ENCODE results near the gene HS3ST5. TPM values are rescaled to one million over a fixed set of nuclear protein-coding genes. Genes with fewer than 3 reads are reported as not detected.
"Not testable (repeated sequence)": the region's sequence is repeated elsewhere in the genome, so short reads cannot be mapped to it uniquely, and the experiment has no call there.

The HS3ST5 gene
- total and polyA plus RNA-seq, 10 donors = not detected

GRCh38 chr6:114220241-114220640, 122.6 kb downstream of the HS3ST5 start:
- no peak overlapping the region for H3K27ac ChIP-seq
- 70 to 83% (median 77%) methylated on average over 2 of the region's 2 CpGs for WGBS, 5 donors
- DNase-seq = no peak
- H3K4me3 ChIP-seq = no peak overlapping the region
- H3K9me3 ChIP-seq = no peaks in the 10 kb centered on the region
- no peaks in the 10 kb centered on the region for H3K27me3 ChIP-seq (replicated peaks in 1 of 7)
- no peaks in the 10 kb centered on the region for H3K36me3 ChIP-seq
- intact Hi-C loops (cut with DNase I; ENCODE audit: low total_unique reads) = no loop called here
- H3K4me1 ChIP-seq = no peaks in the 10 kb centered on the region
- TF ChIP-seq POLR2AphosphoS5 (IDR thresholded peaks at IDR 0.05) (no peak), POLR2A (IDR thresholded peaks at IDR 0.05) (no peak), CTCF (IDR thresholded peaks at IDR 0.05 in 8 of 11, conservative IDR thresholded peaks at IDR 0.05 in 3 of 11) (no peak)

- intact Hi-C loops (cut with DNase I; ENCODE audit: low total_unique reads) = no loop called here
- DNase-seq = no peak
- Histone ChIP-seq H3K27ac (no peak overlapping the region), H3K4me1 (no peaks in the 10 kb centered on the region), H3K9me3 (no peaks in the 10 kb centered on the region), H3K4me3 (no peak overlapping the region), H3K27me3 (replicated peaks in 1 of 7) (no peaks in the 10 kb centered on the region), H3K36me3 (no peaks in the 10 kb centered on the region)
- 83 to 89% (median 88%) methylated on average over 8 of the region's 8 CpGs for WGBS, 5 donors
- TF ChIP-seq CTCF (IDR thresholded peaks at IDR 0.05 in 8 of 11, conservative IDR thresholded peaks at IDR 0.05 in 3 of 11) (no peak), POLR2A (IDR thresholded peaks at IDR 0.05) (no peak), POLR2AphosphoS5 (IDR thresholded peaks at IDR 0.05) (no peak)
These were observed 124.1 kb downstream of the HS3ST5 start for GRCh38 chr6:114218437-114219340.

GRCh38 chr6:114217996-114218395, 124.8 kb downstream of the HS3ST5 start:
- WGBS, 5 donors = 80 to 89% (median 87%) methylated on average over 10 of the region's 10 CpGs
- H3K9me3 ChIP-seq; H3K4me3 ChIP-seq; intact Hi-C loops (cut with DNase I; ENCODE audit: low total_unique reads); DNase-seq; H3K36me3 ChIP-seq; H3K27ac ChIP-seq; H3K27me3 ChIP-seq (replicated peaks in 1 of 7); H3K4me1 ChIP-seq: not testable (repeated sequence)

- intact Hi-C loops (cut with DNase I; ENCODE audit: low total_unique reads) = no loop called here
- WGBS, 5 donors = 78 to 88% (median 82%) methylated on average over 3 of the region's 3 CpGs
- H3K27me3 ChIP-seq (replicated peaks in 1 of 7) = no peaks in the 10 kb centered on the region
- H3K9me3 ChIP-seq = peaks cover 0 to 4% (median 0%) of the 10 kb centered on the region in 8 donors
- no peak overlapping the region for H3K27ac ChIP-seq
- no peak for DNase-seq
- no peaks in the 10 kb centered on the region for H3K4me1 ChIP-seq
- TF ChIP-seq CTCF (IDR thresholded peaks at IDR 0.05 in 8 of 11, conservative IDR thresholded peaks at IDR 0.05 in 3 of 11) = no peak
- TF ChIP-seq POLR2AphosphoS5 (IDR thresholded peaks at IDR 0.05) = no peak
- no peak for TF ChIP-seq POLR2A (IDR thresholded peaks at IDR 0.05)
- H3K36me3 ChIP-seq = no peaks in the 10 kb centered on the region
- H3K4me3 ChIP-seq = no peak overlapping the region
These were observed 125.9 kb downstream of the HS3ST5 start for GRCh38 chr6:114216789-114217467.
